ENCODE results near the gene PRDX1. TPM values are rescaled to one million over a fixed set of nuclear protein-coding genes. Genes with fewer than 3 reads are reported as not detected.
"Not testable (repeated sequence)": the region's sequence is repeated elsewhere in the genome, so short reads cannot be mapped to it uniquely, and the experiment has no call there.

PRDX1 gene
- polyA plus RNA-seq, 2 of the 4 experiments (the other 2 are of a cell fraction): 2,391 to 2,709 TPM

- no peak overlapping the region for H3K4me2 ChIP-seq
- POLR2A ChIA-PET: interaction anchor here (0.6 kb wide), 1 partner anchor 72 kb away, joined by 3 read pairs; no protein-coding TSS in a partner anchor
- no peak overlapping the region for H3K27ac ChIP-seq
- no peak overlapping the region for H3K4me3 ChIP-seq
- FAIRE-seq (no peak), DNase-seq (ENCODE audit: low read depth in 1 of 2, low spot score in 1 of 2) (no peak), ATAC-seq (no peak)
- H3K4me1 ChIP-seq: peaks cover 5% of the 10 kb centered on the region; the same call in 1 of the 3 replicates
- TF ChIP-seq ZC3H11A (IDR thresholded peaks at IDR 0.05): no peak
- TF ChIP-seq RAD21 (conservative IDR thresholded peaks at IDR 0.05 in 1 of 2, IDR thresholded peaks at IDR 0.05 in 1 of 2): no peak
- TF ChIP-seq HOXA7 (CRISPR knock-in tag; IDR thresholded peaks at IDR 0.05): no peak
- TF ChIP-seq MAZ (IDR thresholded peaks at IDR 0.05; ENCODE audit: borderline replicate concordance, low read depth, low read length): no peak
- no peaks in the 10 kb centered on the region for H3K9me3 ChIP-seq
- 80% methylated on average over 5 of the region's 5 CpGs for WGBS (ENCODE audit: missing lambda C conversion rate)
- CTCF ChIA-PET: interaction anchor here (0.6 kb wide), 1 partner anchor 518 kb away, joined by 3 read pairs; no protein-coding TSS in a partner anchor
Observed at GRCh38 chr1:45531873-45532272, 10.2 kb upstream of the PRDX1 start.

DNA sequence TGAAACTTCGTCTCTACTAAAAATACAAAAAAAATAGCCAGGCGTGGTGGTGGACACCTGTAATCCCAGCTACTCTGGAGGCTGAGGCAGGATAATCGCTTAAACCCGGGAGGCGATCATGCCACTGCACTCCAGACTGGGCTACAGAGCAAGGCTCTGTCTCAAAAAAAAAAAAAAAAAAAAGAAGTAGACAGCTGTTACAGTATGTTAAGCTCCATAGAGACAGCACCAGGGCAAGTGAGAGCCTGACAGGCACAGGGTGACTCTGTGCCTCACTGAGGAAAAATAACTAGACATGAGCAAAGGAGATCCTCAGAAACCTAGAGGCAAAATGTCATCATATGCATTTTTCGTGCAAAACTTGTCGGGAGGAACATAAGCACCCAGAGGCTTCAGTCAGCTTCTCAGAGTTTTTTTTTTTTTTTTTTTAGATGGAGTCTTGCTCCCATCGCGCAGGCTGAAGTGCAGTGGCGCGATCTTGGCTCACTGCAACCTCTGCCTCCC lies 9.0 kb upstream of the PRDX1 start:
- TF ChIP-seq NFE2L2 (conservative IDR thresholded peaks at IDR 0.05; ENCODE audit: low read length): no peak
- TF ChIP-seq RNF2 (IDR thresholded peaks at IDR 0.05; ENCODE audit: borderline replicate concordance, low read depth): no peak
- no peak for TF ChIP-seq PBX3 (IDR thresholded peaks at IDR 0.05)
- TF ChIP-seq, protein P1, sequence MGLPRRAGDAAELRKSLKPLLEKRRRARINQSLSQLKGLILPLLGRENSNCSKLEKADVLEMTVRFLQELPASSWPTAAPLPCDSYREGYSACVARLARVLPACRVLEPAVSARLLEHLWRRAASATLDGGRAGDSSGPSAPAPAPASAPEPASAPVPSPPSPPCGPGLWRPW (IDR thresholded peaks at IDR 0.05): no peak
- Histone ChIP-seq H3K4me3 (no peak overlapping the region), H3K4me2 (no peak overlapping the region), H3K9me3 (no peaks in the 10 kb centered on the region), H3K27ac (no peak overlapping the region), H3K4me1 (peaks cover 17% of the 10 kb centered on the region)
- DNase-seq (ENCODE audit: low read depth in 1 of 2, low spot score in 1 of 2) (no peak), FAIRE-seq (no peak), ATAC-seq (no peak)
- 96% methylated on average over 11 of the region's 11 CpGs for WGBS (ENCODE audit: missing lambda C conversion rate)
- CTCF ChIA-PET: interaction anchor here (1.2 kb wide), 1 partner anchor 39 kb away, joined by 11 read pairs; no protein-coding TSS in a partner anchor
- POLR2A ChIA-PET: interaction anchor here (1.3 kb wide), 1 partner anchor 9 kb away, joined by 5 read pairs; the partner anchor contains the start of gene PRDX1

GRCh38 chr1:45526135-45526644 lies 4.5 kb upstream of the PRDX1 start:
- ChIA-PET CTCF (no interaction called here), POLR2A (no interaction called here)
- Histone ChIP-seq H3K4me2 (peak overlapping the region; percentile 53), H3K9me3 (no peaks in the 10 kb centered on the region), H3K4me3 (no peak overlapping the region), H3K27ac (peak overlapping the region; percentile 100), H3K4me1 (peaks cover 46% of the 10 kb centered on the region)
- DNase-seq (ENCODE audit: low read depth in 1 of 2, low spot score in 1 of 2): no peak
- no peak for TF ChIP-seq MAZ (IDR thresholded peaks at IDR 0.05; ENCODE audit: borderline replicate concordance, low read depth, low read length)
- TF ChIP-seq, protein P2, sequence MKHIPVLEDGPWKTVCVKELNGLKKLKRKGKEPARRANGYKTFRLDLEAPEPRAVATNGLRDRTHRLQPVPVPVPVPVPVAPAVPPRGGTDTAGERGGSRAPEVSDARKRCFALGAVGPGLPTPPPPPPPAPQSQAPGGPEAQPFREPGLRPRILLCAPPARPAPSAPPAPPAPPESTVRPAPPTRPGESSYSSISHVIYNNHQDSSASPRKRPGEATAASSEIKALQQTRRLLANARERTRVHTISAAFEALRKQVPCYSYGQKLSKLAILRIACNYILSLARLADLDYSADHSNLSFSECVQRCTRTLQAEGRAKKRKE (CRISPR knock-in tag; IDR thresholded peaks at IDR 0.05; ENCODE audit: low read depth): no peak
- TF ChIP-seq NPAS2 (CRISPR knock-in tag; IDR thresholded peaks at IDR 0.05; ENCODE audit: borderline replicate concordance): no peak
- TF ChIP-seq EHF (CRISPR knock-in tag; IDR thresholded peaks at IDR 0.05): no peak
- TF ChIP-seq KDM1A (IDR thresholded peaks at IDR 0.05; ENCODE audit: low read depth): no peak
- TF ChIP-seq, protein P3, sequence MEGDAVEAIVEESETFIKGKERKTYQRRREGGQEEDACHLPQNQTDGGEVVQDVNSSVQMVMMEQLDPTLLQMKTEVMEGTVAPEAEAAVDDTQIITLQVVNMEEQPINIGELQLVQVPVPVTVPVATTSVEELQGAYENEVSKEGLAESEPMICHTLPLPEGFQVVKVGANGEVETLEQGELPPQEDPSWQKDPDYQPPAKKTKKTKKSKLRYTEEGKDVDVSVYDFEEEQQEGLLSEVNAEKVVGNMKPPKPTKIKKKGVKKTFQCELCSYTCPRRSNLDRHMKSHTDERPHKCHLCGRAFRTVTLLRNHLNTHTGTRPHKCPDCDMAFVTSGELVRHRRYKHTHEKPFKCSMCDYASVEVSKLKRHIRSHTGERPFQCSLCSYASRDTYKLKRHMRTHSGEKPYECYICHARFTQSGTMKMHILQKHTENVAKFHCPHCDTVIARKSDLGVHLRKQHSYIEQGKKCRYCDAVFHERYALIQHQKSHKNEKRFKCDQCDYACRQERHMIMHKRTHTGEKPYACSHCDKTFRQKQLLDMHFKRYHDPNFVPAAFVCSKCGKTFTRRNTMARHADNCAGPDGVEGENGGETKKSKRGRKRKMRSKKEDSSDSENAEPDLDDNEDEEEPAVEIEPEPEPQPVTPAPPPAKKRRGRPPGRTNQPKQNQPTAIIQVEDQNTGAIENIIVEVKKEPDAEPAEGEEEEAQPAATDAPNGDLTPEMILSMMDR (IDR thresholded peaks at IDR 0.05): no peak
- TF ChIP-seq RAD21 (conservative IDR thresholded peaks at IDR 0.05 in 1 of 2, IDR thresholded peaks at IDR 0.05 in 1 of 2): no peak
- TF ChIP-seq ZC3H11A (IDR thresholded peaks at IDR 0.05): no peak
- TF ChIP-seq, protein P4, sequence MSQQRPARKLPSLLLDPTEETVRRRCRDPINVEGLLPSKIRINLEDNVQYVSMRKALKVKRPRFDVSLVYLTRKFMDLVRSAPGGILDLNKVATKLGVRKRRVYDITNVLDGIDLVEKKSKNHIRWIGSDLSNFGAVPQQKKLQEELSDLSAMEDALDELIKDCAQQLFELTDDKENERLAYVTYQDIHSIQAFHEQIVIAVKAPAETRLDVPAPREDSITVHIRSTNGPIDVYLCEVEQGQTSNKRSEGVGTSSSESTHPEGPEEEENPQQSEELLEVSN (IDR thresholded peaks at IDR 0.05; ENCODE audit: borderline replicate concordance, low read depth): no peak
- no peak for TF ChIP-seq CBX2 (IDR thresholded peaks at IDR 0.05; ENCODE audit: borderline replicate concordance, low read depth)
- no peak for TF ChIP-seq EHMT2 (IDR thresholded peaks at IDR 0.05; ENCODE audit: low read depth)
- TF ChIP-seq FOSB (CRISPR knock-in tag; IDR thresholded peaks at IDR 0.05): no peak
- no peak for TF ChIP-seq TP53 (CRISPR knock-in tag; IDR thresholded peaks at IDR 0.05)
- no peak for TF ChIP-seq HDAC2 (IDR thresholded peaks at IDR 0.05)
- no peak for TF ChIP-seq JUNB (IDR thresholded peaks at IDR 0.05)
- TF ChIP-seq KDM5A (IDR thresholded peaks at IDR 0.05): no peak
- WGBS (ENCODE audit: missing lambda C conversion rate): no CpG with 5 or more reads among the region's 1 CpG
- no peak for FAIRE-seq
- ATAC-seq: no peak

DNA sequence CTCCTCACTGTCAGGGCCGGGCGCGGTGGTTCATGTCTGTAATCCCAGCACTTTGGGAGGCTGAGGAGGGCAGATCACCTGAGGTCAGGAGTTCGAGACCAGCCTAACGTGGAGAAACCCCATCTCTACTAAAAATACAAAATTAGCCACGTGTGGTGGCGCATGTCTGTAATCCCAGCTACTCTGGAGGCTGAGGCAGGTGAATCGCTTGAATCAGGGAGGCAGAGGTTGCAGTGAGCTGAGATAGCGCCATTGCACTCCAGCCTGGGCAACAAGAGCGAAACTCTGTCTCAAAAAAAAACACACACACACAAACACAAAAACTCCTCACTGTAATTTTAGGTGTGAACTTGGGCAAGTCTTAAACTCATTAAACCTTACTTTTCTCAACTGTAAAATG lies 2.3 kb upstream of the PRDX1 start:
- ATAC-seq; DNase-seq (ENCODE audit: low read depth in 1 of 2, low spot score in 1 of 2); H3K4me3 ChIP-seq; POLR2A ChIA-PET; FAIRE-seq; H3K9me3 ChIP-seq: not testable (repeated sequence)
- Histone ChIP-seq H3K4me2 (peak overlapping the region; percentile 86; the same call in 2 of the 3 replicates), H3K27ac (peak overlapping the region; percentile 100), H3K4me1 (peaks cover 47% of the 10 kb centered on the region)
- CTCF ChIA-PET: interaction anchor here (1.8 to 2.8 kb wide), 2 partner anchors 12 to 45 kb away, joined by 6 to 13 read pairs; no protein-coding TSS in a partner anchor
- WGBS (ENCODE audit: missing lambda C conversion rate): 82% methylated on average over 10 of the region's 10 CpGs

DNA sequence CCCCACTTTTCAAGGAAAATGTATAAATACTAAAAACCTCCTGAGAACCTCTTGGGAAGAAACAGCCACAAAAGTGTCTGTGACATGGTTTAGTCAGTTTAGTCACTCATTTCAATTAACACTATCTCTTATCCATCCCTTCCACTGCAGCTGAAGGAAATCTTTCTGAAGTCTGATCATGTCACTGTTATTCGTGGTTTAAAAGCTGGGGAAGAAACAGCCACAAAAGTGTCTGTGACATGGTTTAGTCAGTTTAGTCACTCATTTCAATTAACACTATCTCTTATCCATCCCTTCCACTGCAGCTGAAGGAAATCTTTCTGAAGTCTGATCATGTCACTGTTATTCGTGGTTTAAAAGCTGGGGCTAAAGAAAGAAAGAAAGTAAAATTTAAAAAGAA lies 1.8 kb upstream of the PRDX1 start:
- not testable (repeated sequence) for H3K4me3 ChIP-seq; DNase-seq (ENCODE audit: low read depth in 1 of 2, low spot score in 1 of 2); FAIRE-seq; H3K9me3 ChIP-seq; ATAC-seq
- peak overlapping the region; percentile 100 for H3K27ac ChIP-seq
- H3K4me1 ChIP-seq: peaks cover 52% of the 10 kb centered on the region
- ChIA-PET CTCF (interaction anchor here (1.8 to 2.8 kb wide), 2 partner anchors 11 to 46 kb away, joined by 6 to 13 read pairs; no protein-coding TSS in a partner anchor), POLR2A (interaction anchor here (3.6 kb wide), 1 partner anchor 29 kb away, joined by 81 read pairs; the partner anchor contains the start of gene AKR1A1)
- 42% methylated on average over 2 of the region's 2 CpGs for WGBS (ENCODE audit: missing lambda C conversion rate)
- peak overlapping the region; percentile 86 for H3K4me2 ChIP-seq

Data from A549 (cell line).